Measurements from ENCODE around the gene OSCP1. TPM values are rescaled to one million over a fixed set of nuclear protein-coding genes. Genes with fewer than 3 reads are reported as not detected.

OSCP1 gene
- total RNA-seq, 1 experiment from 2014 or later = 3.8 TPM

GRCh38 chr1:36432616-36433015 is 17.6 kb downstream of the OSCP1 start:
- DNase-seq = no peak
- peaks cover 14% of the 10 kb centered on the region for H3K4me1 ChIP-seq (ENCODE audit: insufficient read depth, low read length)
- no peaks in the 10 kb centered on the region for H3K79me2 ChIP-seq (ENCODE audit: low read length)
- H3K9me2 ChIP-seq (replicated peaks; ENCODE audit: low read length) = no peaks in the 10 kb centered on the region
- H3K9ac ChIP-seq (ENCODE audit: low read length) = no peak overlapping the region
- no peak overlapping the region for H3K27ac ChIP-seq (ENCODE audit: low read length)
- no peak overlapping the region for H2AFZ ChIP-seq (ENCODE audit: low read length)
- ChIA-PET CTCF (no interaction called here), POLR2A (ENCODE audit: unreplicated experiment) (no interaction called here)
- no peaks in the 10 kb centered on the region for H3K27me3 ChIP-seq (ENCODE audit: low read length)
- ATAC-seq = no peak
- intact Hi-C loops (cut with micrococcal nuclease) = no loop called here
- TF ChIP-seq EZH2 (IDR thresholded peaks at IDR 0.05; ENCODE audit: low read length, unreplicated experiment) (no peak), EZH2phosphoT487 (IDR thresholded peaks at IDR 0.05; ENCODE audit: borderline replicate concordance, low read length) (no peak), CTCF (conservative IDR thresholded peaks at IDR 0.05; ENCODE audit: low read depth, low read length) (no peak)
- BruUV-seq (replicated peaks) = no TSS peak
- H4K20me1 ChIP-seq (ENCODE audit: low read length) = no peaks in the 10 kb centered on the region
- H3K4me3 ChIP-seq (ENCODE audit: low read length) = no peak overlapping the region
- H3K4me2 ChIP-seq (ENCODE audit: low read length) = no peak overlapping the region
- H3K36me3 ChIP-seq (ENCODE audit: low read depth, low read length) = no peaks in the 10 kb centered on the region
- H3K9me3 ChIP-seq (ENCODE audit: low read length) = no peaks in the 10 kb centered on the region
- H3F3A ChIP-seq (ENCODE audit: low read length, unreplicated experiment) = peaks cover 8% of the 10 kb centered on the region

GRCh38 chr1:36425791-36426190 is 24.5 kb downstream of the OSCP1 start:
- peak; percentile 64 for ATAC-seq
- no peaks in the 10 kb centered on the region for H3K79me2 ChIP-seq (ENCODE audit: low read length)
- no peaks in the 10 kb centered on the region for H3K27me3 ChIP-seq (ENCODE audit: low read length)
- no peaks in the 10 kb centered on the region for H4K20me1 ChIP-seq (ENCODE audit: low read length)
- H2AFZ ChIP-seq (ENCODE audit: low read length) = no peak overlapping the region
- intact Hi-C loops (cut with micrococcal nuclease) = no loop called here
- H3K9me3 ChIP-seq (ENCODE audit: low read length) = no peaks in the 10 kb centered on the region
- ChIA-PET POLR2A (ENCODE audit: unreplicated experiment) (no interaction called here), CTCF (no interaction called here)
- peaks cover 11% of the 10 kb centered on the region for H3K4me1 ChIP-seq (ENCODE audit: insufficient read depth, low read length)
- TF ChIP-seq EZH2 (IDR thresholded peaks at IDR 0.05; ENCODE audit: low read length, unreplicated experiment) = no peak
- TF ChIP-seq EZH2phosphoT487 (IDR thresholded peaks at IDR 0.05; ENCODE audit: borderline replicate concordance, low read length) = no peak
- no peak for TF ChIP-seq CTCF (conservative IDR thresholded peaks at IDR 0.05; ENCODE audit: low read depth, low read length)
- no peaks in the 10 kb centered on the region for H3K36me3 ChIP-seq (ENCODE audit: low read depth, low read length)
- H3K4me3 ChIP-seq (ENCODE audit: low read length) = no peak overlapping the region
- no peak overlapping the region for H3K27ac ChIP-seq (ENCODE audit: low read length)
- peak; percentile 76 for DNase-seq
- no peaks in the 10 kb centered on the region for H3K9me2 ChIP-seq (replicated peaks; ENCODE audit: low read length)
- H3F3A ChIP-seq (ENCODE audit: low read length, unreplicated experiment) = no peaks in the 10 kb centered on the region
- H3K4me2 ChIP-seq (ENCODE audit: low read length) = peak overlapping the region; percentile 23; the same call in 1 of the 2 replicates
- no peak overlapping the region for H3K9ac ChIP-seq (ENCODE audit: low read length)
- BruUV-seq (replicated peaks) = no TSS peak

- Histone ChIP-seq H3K36me3 (ENCODE audit: low read depth, low read length) (no peaks in the 10 kb centered on the region), H3K9me2 (replicated peaks; ENCODE audit: low read length) (no peaks in the 10 kb centered on the region), H3K79me2 (ENCODE audit: low read length) (no peaks in the 10 kb centered on the region), H3K9ac (ENCODE audit: low read length) (no peak overlapping the region), H3F3A (ENCODE audit: low read length, unreplicated experiment) (no peaks in the 10 kb centered on the region), H3K4me2 (ENCODE audit: low read length) (no peak overlapping the region), H3K9me3 (ENCODE audit: low read length) (no peaks in the 10 kb centered on the region), H3K4me1 (ENCODE audit: insufficient read depth, low read length) (peaks cover 23% of the 10 kb centered on the region), H3K4me3 (ENCODE audit: low read length) (no peak overlapping the region), H3K27ac (ENCODE audit: low read length) (no peak overlapping the region), H4K20me1 (ENCODE audit: low read length) (no peaks in the 10 kb centered on the region), H2AFZ (ENCODE audit: low read length) (no peak overlapping the region), H3K27me3 (ENCODE audit: low read length) (no peaks in the 10 kb centered on the region)
- CTCF ChIA-PET = no interaction called here
- no TSS peak for BruUV-seq (replicated peaks)
- ATAC-seq (no peak), DNase-seq (no peak)
- intact Hi-C loops (cut with micrococcal nuclease) = loop anchor here (2.0 kb wide), 1 partner anchor 125 kb away; no protein-coding TSS in a partner anchor
- POLR2A ChIA-PET (ENCODE audit: unreplicated experiment) = no interaction called here
- TF ChIP-seq CTCF (conservative IDR thresholded peaks at IDR 0.05; ENCODE audit: low read depth, low read length) = no peak
Measured at GRCh38 chr1:36421649-36422048, 28.6 kb downstream of the OSCP1 start.

Data from PC-3 (cell line).